Activated T-cell treated with anti-CD3 and anti-CD28 coated beads for 1 hour (primary cell): ENCODE results near the gene SP9.
"Not testable (repeated sequence)": the region's sequence is repeated elsewhere in the genome, so short reads cannot be mapped to it uniquely, and the experiment has no call there.

ENCODE experiments used
- DNase-seq: peaks from one replicate; pipeline ENCODE4 v3.0.0-alpha.2; 2020; ENCODE audit warnings: low read depth

The SP9 gene

GRCh38 chr2:174344716-174345461, 10.1 kb downstream of the SP9 start:
- DNase-seq = no peak

DNA sequence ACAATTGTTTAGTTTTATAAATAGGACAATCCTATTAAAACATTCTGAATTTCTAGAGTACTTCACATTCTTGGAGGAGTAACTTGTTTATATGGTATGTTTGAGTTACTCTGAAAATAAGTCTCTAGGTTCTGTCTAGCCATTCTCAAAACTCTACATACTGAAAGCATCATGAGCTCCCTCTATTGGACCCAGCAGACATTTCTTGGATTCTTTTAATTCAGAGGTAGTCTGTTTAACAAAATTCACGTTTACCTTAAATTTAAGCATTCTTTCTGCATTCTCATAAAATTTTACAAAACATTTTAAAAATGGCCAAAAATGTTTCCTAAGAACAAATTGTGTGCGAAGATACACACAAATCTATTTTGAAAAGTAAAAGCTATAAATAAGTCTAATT, 15.3 kb downstream of the SP9 start:
- DNase-seq = no peak

DNA sequence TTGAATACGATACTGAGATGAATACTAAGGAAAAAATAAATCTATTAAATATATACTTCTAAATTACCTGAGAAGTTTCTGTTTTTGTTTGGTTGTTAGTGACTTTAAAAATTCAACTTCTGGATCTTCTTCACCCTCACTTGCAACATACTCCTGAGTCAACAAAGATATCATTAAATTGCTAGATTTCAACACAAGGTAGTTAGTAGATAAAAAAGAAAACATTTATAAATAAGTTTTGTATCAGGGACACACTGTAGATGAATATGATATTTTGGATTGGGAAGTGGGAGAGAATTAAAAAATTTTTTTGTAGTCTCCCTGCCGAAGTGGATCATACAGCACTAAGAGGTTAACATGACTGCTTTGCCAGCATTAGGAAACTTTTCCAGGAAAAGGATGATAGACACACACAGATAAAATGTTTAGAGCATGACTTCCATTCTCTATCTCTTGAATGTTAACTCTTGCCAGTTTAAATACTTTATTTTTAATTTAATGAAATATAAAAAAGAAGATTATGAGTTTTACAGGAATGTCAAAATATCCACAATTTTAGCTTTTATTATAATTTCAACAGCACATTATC, 15.9 kb downstream of the SP9 start:
- no peak for DNase-seq

DNA sequence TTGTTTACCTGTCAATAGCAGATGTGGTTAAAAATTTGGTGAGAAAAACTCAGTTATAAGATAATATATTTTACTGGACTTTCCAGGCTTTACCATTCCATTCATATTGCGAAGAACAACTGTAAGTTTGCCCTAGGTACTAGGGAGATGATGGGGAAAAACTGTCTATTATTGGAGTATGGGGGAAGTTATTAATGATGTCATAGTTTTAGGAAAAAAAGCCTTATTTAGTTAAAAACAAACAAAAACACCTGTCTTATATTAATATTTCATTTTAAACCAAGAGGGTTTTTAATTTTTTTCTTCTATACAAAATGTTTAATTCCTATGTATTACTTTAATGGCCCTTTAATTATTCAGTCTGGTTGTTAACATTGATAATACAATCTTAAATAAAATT, 18.2 kb downstream of the SP9 start:
- no peak for DNase-seq

GRCh38 chr2:174356347-174356746, 21.6 kb downstream of the SP9 start:
- no peak for DNase-seq

GRCh38 chr2:174359663-174360062, 24.9 kb downstream of the SP9 start:
- not testable (repeated sequence) for DNase-seq

DNA sequence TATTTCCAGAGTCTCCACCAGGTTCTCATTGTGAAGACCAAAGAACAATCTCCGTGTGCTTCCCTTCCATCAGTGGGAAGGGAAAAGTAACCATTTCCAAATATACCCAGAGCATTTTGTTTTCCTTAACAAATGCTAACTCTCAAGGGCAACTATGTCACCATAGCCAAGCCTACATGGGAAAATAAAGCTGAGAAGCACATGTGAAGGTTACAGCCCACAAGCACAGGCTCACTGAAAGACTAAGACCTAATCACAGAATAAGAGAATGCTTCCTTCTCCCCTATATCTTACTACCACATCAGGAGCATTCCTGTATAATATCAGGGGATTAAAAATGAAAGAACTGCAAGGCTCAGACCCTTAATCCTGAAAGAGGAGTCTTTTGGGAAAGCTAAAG, 28.2 kb downstream of the SP9 start:
- DNase-seq = no peak

DNA sequence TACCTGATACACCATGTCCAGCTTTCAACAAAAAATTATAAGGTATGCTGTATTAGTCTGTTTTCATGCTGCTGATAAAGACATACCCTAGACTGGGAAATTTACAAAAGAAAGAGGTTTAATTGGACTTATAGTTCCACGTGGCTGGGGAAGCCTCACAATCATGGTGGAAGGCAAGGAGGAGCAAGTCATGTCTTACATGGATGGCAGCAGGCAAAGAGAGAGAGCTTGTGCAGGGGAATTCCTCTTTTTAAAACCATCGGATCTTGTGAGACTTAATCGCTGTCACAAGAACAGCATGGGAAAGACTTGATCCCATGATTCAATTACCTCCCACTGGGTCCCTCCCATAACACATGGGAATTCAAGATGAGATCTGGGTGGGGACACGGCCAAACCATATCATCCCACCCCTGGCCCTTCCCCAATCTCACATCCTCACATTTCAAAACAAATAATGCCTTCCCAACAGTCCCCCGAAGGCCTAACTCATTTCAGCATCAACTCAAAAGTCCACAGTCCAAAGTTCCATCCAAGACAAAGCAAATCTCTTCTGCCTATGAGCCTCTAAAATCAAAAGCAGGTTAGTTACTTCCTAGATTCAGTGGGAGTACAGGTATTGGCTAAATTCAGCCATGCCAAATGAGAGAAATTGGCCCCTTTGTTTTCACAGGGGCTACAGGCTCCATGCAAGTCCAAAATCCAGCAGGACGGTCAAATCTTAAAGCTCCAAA, 28.9 kb downstream of the SP9 start:
- not testable (repeated sequence) for DNase-seq

DNA sequence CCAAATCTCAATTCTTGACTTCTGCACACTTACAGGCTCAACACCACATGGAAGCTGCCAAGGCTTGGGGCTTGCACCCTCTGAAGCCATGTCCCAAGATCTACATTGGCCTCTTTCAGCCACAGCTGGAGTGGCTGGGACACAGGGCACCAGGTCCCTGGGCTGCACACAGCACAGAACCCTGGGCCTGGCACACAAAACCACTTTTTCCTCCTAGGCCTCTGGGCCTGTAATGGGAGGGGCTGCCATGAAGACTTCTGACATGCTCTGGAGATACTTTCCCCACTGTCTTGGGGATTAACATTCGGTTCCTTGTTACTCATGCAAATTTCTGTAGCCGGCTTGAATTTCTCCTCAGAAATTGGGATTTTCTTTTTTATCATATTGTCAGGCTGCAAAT, 29.9 kb downstream of the SP9 start:
- DNase-seq = no peak

GRCh38 chr2:174365571-174365970, 30.8 kb downstream of the SP9 start:
- DNase-seq = no peak

DNA sequence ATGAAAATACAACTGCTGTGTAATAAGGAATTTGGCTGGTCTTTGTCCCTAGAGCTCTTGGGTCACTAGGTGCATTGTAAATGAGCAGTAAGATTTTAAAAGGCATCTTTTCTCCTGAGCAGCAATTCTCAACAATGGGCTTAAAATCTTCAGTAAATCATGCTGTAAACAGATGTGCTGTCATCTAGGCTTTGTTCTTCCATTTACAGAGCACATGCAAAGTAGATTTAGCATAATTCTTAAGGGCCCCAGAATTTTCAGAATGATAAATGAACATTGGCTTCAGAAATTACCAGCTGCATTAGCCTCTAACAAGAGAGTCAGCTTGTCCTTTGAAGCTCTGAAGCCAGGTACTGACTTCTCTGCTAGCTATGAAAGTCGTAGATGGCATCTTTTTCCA, 33.9 kb downstream of the SP9 start:
- no peak for DNase-seq

DNA sequence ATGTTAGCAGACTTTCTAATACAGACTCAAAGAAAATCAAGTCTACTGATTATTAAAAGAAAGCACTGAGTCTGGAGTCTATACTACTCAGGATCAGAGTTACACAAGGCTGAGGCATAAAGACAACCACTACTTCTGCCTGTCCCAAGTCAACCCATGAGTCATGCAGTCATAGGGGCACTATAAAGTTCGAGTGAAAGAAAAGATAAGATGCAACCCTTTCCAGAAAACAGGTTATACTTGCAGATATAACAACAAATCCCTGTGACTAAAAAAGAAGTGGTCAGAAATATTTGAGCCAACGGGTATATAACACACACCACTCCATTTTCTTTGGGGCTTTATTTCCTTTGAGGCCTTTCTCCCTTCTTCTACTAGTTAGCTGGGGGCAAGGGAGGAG, 42.2 kb downstream of the SP9 start:
- no peak for DNase-seq

DNA sequence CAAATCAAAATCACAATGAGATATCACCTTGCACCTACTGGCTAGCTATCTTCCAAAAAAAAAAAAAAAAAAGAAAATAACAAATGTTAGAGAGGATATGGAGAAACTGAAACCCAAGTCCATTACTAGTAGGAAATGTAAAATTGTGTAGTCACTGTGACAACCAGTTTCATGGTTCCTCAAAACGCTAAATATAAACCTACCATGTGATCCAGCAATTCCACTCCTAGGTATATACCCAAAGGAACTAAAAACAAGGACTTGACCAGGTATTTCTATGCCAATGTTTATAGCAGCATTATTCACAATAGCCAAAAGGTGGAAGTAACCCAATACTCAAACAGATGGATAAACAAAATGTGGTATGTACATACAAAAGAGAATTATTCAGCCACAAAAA, 49.0 kb downstream of the SP9 start:
- DNase-seq = no peak

DNA sequence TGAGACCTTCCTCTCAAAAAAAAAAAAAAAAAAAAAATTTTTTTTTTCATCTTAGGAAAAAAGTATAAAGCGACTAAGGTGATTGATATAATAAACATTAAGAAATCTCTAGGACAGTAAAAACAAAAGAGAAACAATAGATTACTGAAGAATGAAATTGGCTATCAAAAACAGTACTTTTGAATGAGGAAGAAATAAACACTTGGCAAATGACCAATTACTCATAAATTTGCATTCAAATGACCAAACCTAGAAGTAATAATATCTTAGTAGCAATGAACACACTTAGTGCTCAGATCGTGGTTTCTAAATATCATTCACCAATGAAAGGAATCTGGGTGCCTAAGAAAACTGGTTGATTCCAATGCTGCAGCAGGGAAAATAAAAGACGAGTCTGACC, 50.4 kb downstream of the SP9 start:
- no peak for DNase-seq
